ENCODE results near the gene SLC4A4. TPM values are rescaled to one million over a fixed set of nuclear protein-coding genes. Genes with fewer than 3 reads are reported as not detected.

Gene SLC4A4
- total and polyA plus RNA-seq, 2 of the 13 experiments (the other 11 are each of a cell fraction or from before 2014, with no cell fraction given): 0.01 TPM; not detected in 1

GRCh38 chr4:71415491-71415890 is 76.7 kb downstream of the SLC4A4 start:
- CTCF ChIA-PET (ENCODE audit: low intra/inter-chr PET ratio, low total read pairs): no interaction called here
- TF ChIP-seq TGIF2 (CRISPR knock-in tag; IDR thresholded peaks at IDR 0.05) (no peak), MEIS2 (CRISPR knock-in tag; IDR thresholded peaks at IDR 0.05) (no peak), ETV5 (CRISPR knock-in tag; IDR thresholded peaks at IDR 0.05; ENCODE audit: borderline replicate concordance) (no peak), ZNF577 (CRISPR knock-in tag; IDR thresholded peaks at IDR 0.05; ENCODE audit: borderline replicate concordance, low read depth) (no peak), ZNF841 (CRISPR knock-in tag; IDR thresholded peaks at IDR 0.05; ENCODE audit: borderline replicate concordance) (no peak), PHF21A (CRISPR knock-in tag; IDR thresholded peaks at IDR 0.05) (no peak), TBL1XR1 (IDR thresholded peaks at IDR 0.05; ENCODE audit: borderline replicate concordance, low read length, partially characterized antibody) (no peak), ELF3 (CRISPR knock-in tag; IDR thresholded peaks at IDR 0.05) (no peak), NR0B2 (CRISPR knock-in tag; IDR thresholded peaks at IDR 0.05) (no peak), POLR2AphosphoS2 (IDR thresholded peaks at IDR 0.05; ENCODE audit: low read depth, low read length) (no peak), KLF12 (CRISPR knock-in tag; IDR thresholded peaks at IDR 0.05; ENCODE audit: borderline replicate concordance) (no peak)
- TF ChIP-seq, protein P1, sequence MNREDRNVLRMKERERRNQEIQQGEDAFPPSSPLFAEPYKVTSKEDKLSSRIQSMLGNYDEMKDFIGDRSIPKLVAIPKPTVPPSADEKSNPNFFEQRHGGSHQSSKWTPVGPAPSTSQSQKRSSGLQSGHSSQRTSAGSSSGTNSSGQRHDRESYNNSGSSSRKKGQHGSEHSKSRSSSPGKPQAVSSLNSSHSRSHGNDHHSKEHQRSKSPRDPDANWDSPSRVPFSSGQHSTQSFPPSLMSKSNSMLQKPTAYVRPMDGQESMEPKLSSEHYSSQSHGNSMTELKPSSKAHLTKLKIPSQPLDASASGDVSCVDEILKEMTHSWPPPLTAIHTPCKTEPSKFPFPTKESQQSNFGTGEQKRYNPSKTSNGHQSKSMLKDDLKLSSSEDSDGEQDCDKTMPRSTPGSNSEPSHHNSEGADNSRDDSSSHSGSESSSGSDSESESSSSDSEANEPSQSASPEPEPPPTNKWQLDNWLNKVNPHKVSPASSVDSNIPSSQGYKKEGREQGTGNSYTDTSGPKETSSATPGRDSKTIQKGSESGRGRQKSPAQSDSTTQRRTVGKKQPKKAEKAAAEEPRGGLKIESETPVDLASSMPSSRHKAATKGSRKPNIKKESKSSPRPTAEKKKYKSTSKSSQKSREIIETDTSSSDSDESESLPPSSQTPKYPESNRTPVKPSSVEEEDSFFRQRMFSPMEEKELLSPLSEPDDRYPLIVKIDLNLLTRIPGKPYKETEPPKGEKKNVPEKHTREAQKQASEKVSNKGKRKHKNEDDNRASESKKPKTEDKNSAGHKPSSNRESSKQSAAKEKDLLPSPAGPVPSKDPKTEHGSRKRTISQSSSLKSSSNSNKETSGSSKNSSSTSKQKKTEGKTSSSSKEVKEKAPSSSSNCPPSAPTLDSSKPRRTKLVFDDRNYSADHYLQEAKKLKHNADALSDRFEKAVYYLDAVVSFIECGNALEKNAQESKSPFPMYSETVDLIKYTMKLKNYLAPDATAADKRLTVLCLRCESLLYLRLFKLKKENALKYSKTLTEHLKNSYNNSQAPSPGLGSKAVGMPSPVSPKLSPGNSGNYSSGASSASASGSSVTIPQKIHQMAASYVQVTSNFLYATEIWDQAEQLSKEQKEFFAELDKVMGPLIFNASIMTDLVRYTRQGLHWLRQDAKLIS (CRISPR knock-in tag; IDR thresholded peaks at IDR 0.05): no peak
- TF ChIP-seq, protein P2, sequence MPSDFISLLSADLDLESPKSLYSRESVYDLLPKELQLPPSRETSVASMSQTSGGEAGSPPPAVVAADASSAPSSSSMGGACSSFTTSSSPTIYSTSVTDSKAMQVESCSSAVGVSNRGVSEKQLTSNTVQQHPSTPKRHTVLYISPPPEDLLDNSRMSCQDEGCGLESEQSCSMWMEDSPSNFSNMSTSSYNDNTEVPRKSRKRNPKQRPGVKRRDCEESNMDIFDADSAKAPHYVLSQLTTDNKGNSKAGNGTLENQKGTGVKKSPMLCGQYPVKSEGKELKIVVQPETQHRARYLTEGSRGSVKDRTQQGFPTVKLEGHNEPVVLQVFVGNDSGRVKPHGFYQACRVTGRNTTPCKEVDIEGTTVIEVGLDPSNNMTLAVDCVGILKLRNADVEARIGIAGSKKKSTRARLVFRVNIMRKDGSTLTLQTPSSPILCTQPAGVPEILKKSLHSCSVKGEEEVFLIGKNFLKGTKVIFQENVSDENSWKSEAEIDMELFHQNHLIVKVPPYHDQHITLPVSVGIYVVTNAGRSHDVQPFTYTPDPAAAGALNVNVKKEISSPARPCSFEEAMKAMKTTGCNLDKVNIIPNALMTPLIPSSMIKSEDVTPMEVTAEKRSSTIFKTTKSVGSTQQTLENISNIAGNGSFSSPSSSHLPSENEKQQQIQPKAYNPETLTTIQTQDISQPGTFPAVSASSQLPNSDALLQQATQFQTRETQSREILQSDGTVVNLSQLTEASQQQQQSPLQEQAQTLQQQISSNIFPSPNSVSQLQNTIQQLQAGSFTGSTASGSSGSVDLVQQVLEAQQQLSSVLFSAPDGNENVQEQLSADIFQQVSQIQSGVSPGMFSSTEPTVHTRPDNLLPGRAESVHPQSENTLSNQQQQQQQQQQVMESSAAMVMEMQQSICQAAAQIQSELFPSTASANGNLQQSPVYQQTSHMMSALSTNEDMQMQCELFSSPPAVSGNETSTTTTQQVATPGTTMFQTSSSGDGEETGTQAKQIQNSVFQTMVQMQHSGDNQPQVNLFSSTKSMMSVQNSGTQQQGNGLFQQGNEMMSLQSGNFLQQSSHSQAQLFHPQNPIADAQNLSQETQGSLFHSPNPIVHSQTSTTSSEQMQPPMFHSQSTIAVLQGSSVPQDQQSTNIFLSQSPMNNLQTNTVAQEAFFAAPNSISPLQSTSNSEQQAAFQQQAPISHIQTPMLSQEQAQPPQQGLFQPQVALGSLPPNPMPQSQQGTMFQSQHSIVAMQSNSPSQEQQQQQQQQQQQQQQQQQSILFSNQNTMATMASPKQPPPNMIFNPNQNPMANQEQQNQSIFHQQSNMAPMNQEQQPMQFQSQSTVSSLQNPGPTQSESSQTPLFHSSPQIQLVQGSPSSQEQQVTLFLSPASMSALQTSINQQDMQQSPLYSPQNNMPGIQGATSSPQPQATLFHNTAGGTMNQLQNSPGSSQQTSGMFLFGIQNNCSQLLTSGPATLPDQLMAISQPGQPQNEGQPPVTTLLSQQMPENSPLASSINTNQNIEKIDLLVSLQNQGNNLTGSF (CRISPR knock-in tag; IDR thresholded peaks at IDR 0.05): no peak

More at GRCh38 chr4:71415491-71415890, 76.7 kb downstream of the SLC4A4 start:
- no peaks in the 10 kb centered on the region for H3K36me3 ChIP-seq (replicated peaks in 1 of 2; ENCODE audit: control insufficient read depth in 1 of 2, insufficient read depth in 2 of 2, low read length in 2 of 2)
- 0% methylated on average over 2 of the region's 2 CpGs for WGBS (ENCODE audit: low lambda C conversion rate)
- POLR2A ChIA-PET: no interaction called here
- no peaks in the 10 kb centered on the region for H3K27me3 ChIP-seq (ENCODE audit: control insufficient read depth in 1 of 2, insufficient read depth in 2 of 2, low read length in 2 of 2)
- in situ Hi-C loops (cut with HindIII; ENCODE audit: extremely low pct_ligation_motif_present, low pct_unique_long_range_greater_than_20kb) (no loop called here), intact Hi-C loops (cut with micrococcal nuclease; ENCODE audit: unreplicated experiment) (no loop called here)
- no peak for DNase-seq (ENCODE audit: low spot score)
- FAIRE-seq: no peak
- BruUV-seq (replicated peaks): no TSS peak
- H3K4me3 ChIP-seq (replicated peaks in 1 of 3; ENCODE audit: insufficient read depth in 1 of 3, low read depth in 2 of 3, low read length in 3 of 3): no peak overlapping the region
- no peak overlapping the region for H3K9ac ChIP-seq (ENCODE audit: insufficient read depth, low read depth, low read length)
- H3K4me1 ChIP-seq (ENCODE audit: insufficient read depth, low read length): no peaks in the 10 kb centered on the region
- H3K4me2 ChIP-seq (ENCODE audit: low read depth, low read length): no peak overlapping the region
- no peaks in the 10 kb centered on the region for H4K20me1 ChIP-seq (ENCODE audit: insufficient read depth, low read length)
- no peak overlapping the region for H2AFZ ChIP-seq (ENCODE audit: low read length)
- no peaks in the 10 kb centered on the region for H3K79me2 ChIP-seq (ENCODE audit: insufficient read depth, low read length)
- no peaks in the 10 kb centered on the region for H3K9me3 ChIP-seq (ENCODE audit: low read length)
- no peak for ATAC-seq
- H3K27ac ChIP-seq (ENCODE audit: extremely low read length, insufficient read depth, low read length): no peak overlapping the region

Data from HepG2 (cell line).